CD4-positive, CD25-positive, alpha-beta regulatory T cell (primary cell): Measurements from ENCODE around the gene EHD1. TPM values are rescaled to one million over a fixed set of nuclear protein-coding genes. Genes with fewer than 3 reads are reported as not detected.

Experiments
- ATAC-seq, 2 donors: fragments of 150-1000 bp; cut with Tn5 transposase; one replicate each; pipeline ENCODE4 v1.10.0; 2021; ENCODE audit warnings: low read depth in 2 of 2, moderate number of reproducible peaks in 2 of 2, moderate library complexity in 1 of 2
- DNase-seq, 3 donors: peaks; one replicate each; pipeline versions ENCODE4 v3.0.0 to v3.0.0-alpha.2; 2012 to 2022; ENCODE audit warnings: mixed read lengths in 1 of 3
- H3K27ac ChIP-seq: one replicate; pipeline ENCODE4 v1.7.0; 2013; ENCODE audit warnings: mild to moderate bottlenecking, low read length; ENCODE audit not compliant: insufficient read depth, poor library complexity, severe bottlenecking
- H3K27me3 ChIP-seq: one replicate; pipeline ENCODE4 v1.7.0; 2013; ENCODE audit warnings: low read length; ENCODE audit not compliant: control insufficient read depth, insufficient read depth
- H3K36me3 ChIP-seq: one replicate; pipeline ENCODE4 v1.7.0; 2013; ENCODE audit warnings: mild to moderate bottlenecking, low read length, moderate library complexity; ENCODE audit not compliant: control insufficient read depth, insufficient read depth
- H3K4me1 ChIP-seq: 2 replicates; pipeline ENCODE4 v1.7.0; 2013; ENCODE audit warnings: mild to moderate bottlenecking, low read length; ENCODE audit not compliant: insufficient read depth, control insufficient read depth, poor library complexity, severe bottlenecking
- H3K4me3 ChIP-seq: one replicate; pipeline ENCODE4 v1.7.0; 2013; ENCODE audit warnings: low read depth, mild to moderate bottlenecking, low read length, moderate library complexity
- H3K9me3 ChIP-seq, 2 experiments: 1 replicate in 1 of 2; 2 replicates in 1 of 2; pipeline ENCODE4 v1.7.0; 2013; ENCODE audit warnings: low read length in 2 of 2, mild to moderate bottlenecking in 1 of 2, moderate library complexity in 1 of 2; ENCODE audit not compliant: control insufficient read depth in 2 of 2
- H3K27ac Mint-ChIP-seq, 3 donors: one replicate each; pipeline ENCODE4 v1.8.0; 2020 to 2022; ENCODE audit warnings: mild to moderate bottlenecking in 3 of 3, mixed read lengths in 3 of 3, moderate library complexity in 2 of 3
- H3K27me3 Mint-ChIP-seq: one replicate; pipeline ENCODE4 v1.8.0; 2022; ENCODE audit warnings: mild to moderate bottlenecking, mixed read lengths
- H3K36me3 Mint-ChIP-seq: one replicate; pipeline ENCODE4 v1.8.0; 2020; ENCODE audit warnings: mixed read lengths
- H3K4me1 Mint-ChIP-seq, 4 donors: one replicate each; pipeline ENCODE4 v1.8.0; 2020 to 2022; ENCODE audit warnings: mixed read lengths in 4 of 4, mild to moderate bottlenecking in 1 of 4
- H3K4me3 Mint-ChIP-seq, 4 donors: one replicate each; pipeline ENCODE4 v1.8.0; 2020 to 2022; ENCODE audit warnings: mild to moderate bottlenecking in 4 of 4, mixed read lengths in 4 of 4, moderate library complexity in 3 of 4
- H3K9me3 Mint-ChIP-seq, 7 donors: one replicate each; pipeline ENCODE4 v1.8.0; 2020 to 2022; ENCODE audit warnings: mixed read lengths in 7 of 7, mild to moderate bottlenecking in 3 of 7, moderate library complexity in 2 of 7
- polyA plus RNA-seq, 4 donors: library from polyadenylated mRNA; unstranded; fragments of 300-500 nt; fragmentation: Illumina TruSeq; gene quantifications; one replicate each; pipeline ENCODE4 v1.2.3, GENCODE V29; 2021
- total RNA-seq: library from RNA; stranded (reverse); gene quantifications from one replicate; pipeline ENCODE4 v1.2.3, GENCODE V29; 2022

Gene EHD1
- total and polyA plus RNA-seq, 5 donors from 2014 or later = 180 to 223 (median 184) TPM

DNA sequence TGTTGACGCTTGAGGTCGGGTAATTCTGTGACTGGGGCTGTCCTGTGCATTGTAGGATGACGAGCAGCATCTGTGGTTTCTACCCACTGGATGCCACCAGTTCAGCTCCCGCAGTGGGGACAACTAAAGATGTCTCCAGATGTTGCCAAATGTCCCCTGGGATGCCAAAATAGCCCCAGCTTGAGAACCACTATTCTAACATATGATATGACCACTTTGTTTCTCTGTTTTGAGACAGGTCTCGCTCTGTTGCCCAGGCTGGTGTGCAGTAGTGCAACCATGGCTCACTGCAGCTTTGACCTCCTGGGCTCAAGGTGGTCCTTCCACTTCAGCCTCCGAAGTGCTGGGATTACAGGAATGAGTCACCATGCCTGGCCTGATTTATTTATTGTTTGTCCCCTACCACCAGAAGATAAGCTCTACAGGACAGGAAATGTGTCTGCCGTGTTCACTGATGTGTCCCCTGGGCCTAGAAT is 63.7 kb downstream of the EHD1 start:
- Histone ChIP-seq H3K36me3 (no peaks in the 10 kb centered on the region), H3K4me1 (peaks cover 9% of the 10 kb centered on the region), H3K27me3 (no peaks in the 10 kb centered on the region), H3K4me3 (no peak overlapping the region), H3K9me3 (no peaks in the 10 kb centered on the region), H3K27ac (no peak overlapping the region)
- ATAC-seq (no peak), DNase-seq (no peak)
- Mint-ChIP-seq H3K27me3 (peaks cover 12% of the 10 kb centered on the region), H3K27ac (peak overlapping the region in 1 of 3 donors; percentile 48), H3K4me3 (no peak overlapping the region), H3K9me3 (peaks cover 0 to 1% (median 0%) of the 10 kb centered on the region in 7 donors), H3K4me1 (peaks cover 2 to 12% (median 9%) of the 10 kb centered on the region in 4 donors), H3K36me3 (no peaks in the 10 kb centered on the region)

GRCh38 chr11:64813826-64814225 is 64.6 kb downstream of the EHD1 start:
- DNase-seq (no peak), ATAC-seq (no peak)
- peaks cover 12% of the 10 kb centered on the region for H3K27me3 Mint-ChIP-seq
- Histone ChIP-seq H3K27me3 (no peaks in the 10 kb centered on the region), H3K4me3 (no peak overlapping the region), H3K9me3 (no peaks in the 10 kb centered on the region), H3K36me3 (no peaks in the 10 kb centered on the region), H3K4me1 (peaks cover 18% of the 10 kb centered on the region), H3K27ac (no peak overlapping the region)
- H3K4me3 Mint-ChIP-seq = peak overlapping the region in 3 of 4 donors; percentile 1 to 56 (median 29)
- no peaks in the 10 kb centered on the region for H3K36me3 Mint-ChIP-seq
- peaks cover 0 to 1% (median 0%) of the 10 kb centered on the region in 7 donors for H3K9me3 Mint-ChIP-seq
- peaks cover 6 to 21% (median 9%) of the 10 kb centered on the region in 4 donors for H3K4me1 Mint-ChIP-seq
- H3K27ac Mint-ChIP-seq = no peak overlapping the region

- Histone ChIP-seq H3K36me3 (peaks cover 2% of the 10 kb centered on the region), H3K9me3 (no peaks in the 10 kb centered on the region), H3K27ac (peak overlapping the region; percentile 88), H3K4me3 (peak overlapping the region; percentile 70), H3K4me1 (peaks cover 19% of the 10 kb centered on the region), H3K27me3 (no peaks in the 10 kb centered on the region)
- peaks cover 5% of the 10 kb centered on the region for H3K27me3 Mint-ChIP-seq
- peaks cover 0 to 1% (median 0%) of the 10 kb centered on the region in 7 donors for H3K9me3 Mint-ChIP-seq
- H3K4me3 Mint-ChIP-seq = peak overlapping the region; percentile 93 to 98 (median 96)
- DNase-seq = peak in 2 of 3 donors; percentile 38 to 78
- peak; percentile 72 to 73 for ATAC-seq
- peaks cover 12% of the 10 kb centered on the region for H3K36me3 Mint-ChIP-seq
- H3K4me1 Mint-ChIP-seq = peaks cover 6 to 31% (median 10%) of the 10 kb centered on the region in 4 donors
- peak overlapping the region; percentile 87 to 95 (median 93) for H3K27ac Mint-ChIP-seq
These were observed 67.5 kb downstream of the EHD1 start for GRCh38 chr11:64810891-64811272.

- Histone ChIP-seq H3K27ac (peak within 1 kb of the TSS; percentile 88), H3K4me3 (peak within 1 kb of the TSS; percentile 70), H3K9me3 (no peaks in the 10 kb centered on the region), H3K36me3 (peaks cover 7% of the 10 kb centered on the region), H3K27me3 (no peaks in the 10 kb centered on the region), H3K4me1 (peaks cover 19% of the 10 kb centered on the region)
- H3K4me1 Mint-ChIP-seq = peaks cover 6 to 31% (median 10%) of the 10 kb centered on the region in 4 donors
- ATAC-seq = peak; percentile 84 to 85
- peaks cover 0 to 1% (median 0%) of the 10 kb centered on the region in 7 donors for H3K9me3 Mint-ChIP-seq
- peaks cover 5% of the 10 kb centered on the region for H3K27me3 Mint-ChIP-seq
- peak; percentile 69 to 89 (median 82) for DNase-seq
- peaks cover 13% of the 10 kb centered on the region for H3K36me3 Mint-ChIP-seq
- peak within 1 kb of the TSS; percentile 93 to 98 (median 96) for H3K4me3 Mint-ChIP-seq
- H3K27ac Mint-ChIP-seq = peak within 1 kb of the TSS; percentile 87 to 95 (median 93)
These were observed 68.0 kb downstream of the EHD1 start, which contains the start of gene MEN1 for GRCh38 chr11:64810271-64810890. Gene MEN1 (minus strand): TSS chr11:64810551. CDS start chr11:64810109, 442 bp downstream.

- H3K4me3 ChIP-seq = peak overlapping the region; percentile 70
- peaks cover 19% of the 10 kb centered on the region for H3K4me1 ChIP-seq
- H3K27ac ChIP-seq = peak overlapping the region; percentile 88
- no peak for ATAC-seq
- peak overlapping the region; percentile 93 to 98 (median 96) for H3K4me3 Mint-ChIP-seq
- peaks cover 2% of the 10 kb centered on the region for H3K27me3 Mint-ChIP-seq
- peaks cover 6 to 31% (median 10%) of the 10 kb centered on the region in 4 donors for H3K4me1 Mint-ChIP-seq
- H3K9me3 Mint-ChIP-seq = peaks cover 0 to 1% (median 0%) of the 10 kb centered on the region in 7 donors
- no peaks in the 10 kb centered on the region for H3K27me3 ChIP-seq
- H3K36me3 ChIP-seq = peaks cover 11% of the 10 kb centered on the region
- DNase-seq = no peak
- H3K36me3 Mint-ChIP-seq = peaks cover 13% of the 10 kb centered on the region
- no peaks in the 10 kb centered on the region for H3K9me3 ChIP-seq
- H3K27ac Mint-ChIP-seq = peak overlapping the region; percentile 87 to 95 (median 93)
These were observed 68.6 kb downstream of the EHD1 start for GRCh38 chr11:64809781-64810241.

GRCh38 chr11:64805481-64805880 is 72.9 kb downstream of the EHD1 start:
- Histone ChIP-seq H3K4me1 (peaks cover 49% of the 10 kb centered on the region), H3K27ac (no peak overlapping the region)

GRCh38 chr11:64804346-64805210 is 73.8 kb downstream of the EHD1 start:
- H3K9me3 ChIP-seq = no peaks in the 10 kb centered on the region
- H3K9me3 Mint-ChIP-seq = no peaks in the 10 kb centered on the region
- DNase-seq = no peak
- peaks cover 25% of the 10 kb centered on the region for H3K36me3 ChIP-seq
- H3K27me3 Mint-ChIP-seq = no peaks in the 10 kb centered on the region
- peak overlapping the region; percentile 96 for H3K27ac ChIP-seq
- peak overlapping the region; percentile 86 to 92 (median 91) for H3K4me3 Mint-ChIP-seq
- H3K27ac Mint-ChIP-seq = peak overlapping the region in 1 of 3 donors; percentile 98
- no peak overlapping the region for H3K4me3 ChIP-seq
- peaks cover 16% of the 10 kb centered on the region for H3K36me3 Mint-ChIP-seq
- no peaks in the 10 kb centered on the region for H3K27me3 ChIP-seq
- no peak for ATAC-seq
- peaks cover 41% of the 10 kb centered on the region for H3K4me1 ChIP-seq
- H3K4me1 Mint-ChIP-seq = peaks cover 0 to 54% (median 14%) of the 10 kb centered on the region in 4 donors

More at GRCh38 chr11:64805481-64805880, 72.9 kb downstream of the EHD1 start:
- Histone ChIP-seq H3K27me3 (no peaks in the 10 kb centered on the region), H3K4me3 (no peak overlapping the region), H3K9me3 (no peaks in the 10 kb centered on the region), H3K36me3 (peaks cover 17% of the 10 kb centered on the region)
- no peak for ATAC-seq
- Mint-ChIP-seq H3K4me3 (peak overlapping the region; percentile 19 to 87 (median 40)), H3K27ac (peak overlapping the region in 1 of 3 donors; percentile 73), H3K9me3 (no peaks in the 10 kb centered on the region), H3K4me1 (peaks cover 0 to 58% (median 14%) of the 10 kb centered on the region in 4 donors), H3K27me3 (no peaks in the 10 kb centered on the region), H3K36me3 (peaks cover 13% of the 10 kb centered on the region)
- DNase-seq = no peak
